ENCODE results near the gene OLFM2. TPM values are rescaled to one million over a fixed set of nuclear protein-coding genes. Genes with fewer than 3 reads are reported as not detected.

Gene OLFM2
- total and polyA plus RNA-seq, 9 of the 15 experiments (the other 6 are each of a cell fraction or from before 2014, with no cell fraction given) = 0.10 to 0.33 (median 0.23) TPM; not detected in 4

- TF ChIP-seq, protein P1, sequence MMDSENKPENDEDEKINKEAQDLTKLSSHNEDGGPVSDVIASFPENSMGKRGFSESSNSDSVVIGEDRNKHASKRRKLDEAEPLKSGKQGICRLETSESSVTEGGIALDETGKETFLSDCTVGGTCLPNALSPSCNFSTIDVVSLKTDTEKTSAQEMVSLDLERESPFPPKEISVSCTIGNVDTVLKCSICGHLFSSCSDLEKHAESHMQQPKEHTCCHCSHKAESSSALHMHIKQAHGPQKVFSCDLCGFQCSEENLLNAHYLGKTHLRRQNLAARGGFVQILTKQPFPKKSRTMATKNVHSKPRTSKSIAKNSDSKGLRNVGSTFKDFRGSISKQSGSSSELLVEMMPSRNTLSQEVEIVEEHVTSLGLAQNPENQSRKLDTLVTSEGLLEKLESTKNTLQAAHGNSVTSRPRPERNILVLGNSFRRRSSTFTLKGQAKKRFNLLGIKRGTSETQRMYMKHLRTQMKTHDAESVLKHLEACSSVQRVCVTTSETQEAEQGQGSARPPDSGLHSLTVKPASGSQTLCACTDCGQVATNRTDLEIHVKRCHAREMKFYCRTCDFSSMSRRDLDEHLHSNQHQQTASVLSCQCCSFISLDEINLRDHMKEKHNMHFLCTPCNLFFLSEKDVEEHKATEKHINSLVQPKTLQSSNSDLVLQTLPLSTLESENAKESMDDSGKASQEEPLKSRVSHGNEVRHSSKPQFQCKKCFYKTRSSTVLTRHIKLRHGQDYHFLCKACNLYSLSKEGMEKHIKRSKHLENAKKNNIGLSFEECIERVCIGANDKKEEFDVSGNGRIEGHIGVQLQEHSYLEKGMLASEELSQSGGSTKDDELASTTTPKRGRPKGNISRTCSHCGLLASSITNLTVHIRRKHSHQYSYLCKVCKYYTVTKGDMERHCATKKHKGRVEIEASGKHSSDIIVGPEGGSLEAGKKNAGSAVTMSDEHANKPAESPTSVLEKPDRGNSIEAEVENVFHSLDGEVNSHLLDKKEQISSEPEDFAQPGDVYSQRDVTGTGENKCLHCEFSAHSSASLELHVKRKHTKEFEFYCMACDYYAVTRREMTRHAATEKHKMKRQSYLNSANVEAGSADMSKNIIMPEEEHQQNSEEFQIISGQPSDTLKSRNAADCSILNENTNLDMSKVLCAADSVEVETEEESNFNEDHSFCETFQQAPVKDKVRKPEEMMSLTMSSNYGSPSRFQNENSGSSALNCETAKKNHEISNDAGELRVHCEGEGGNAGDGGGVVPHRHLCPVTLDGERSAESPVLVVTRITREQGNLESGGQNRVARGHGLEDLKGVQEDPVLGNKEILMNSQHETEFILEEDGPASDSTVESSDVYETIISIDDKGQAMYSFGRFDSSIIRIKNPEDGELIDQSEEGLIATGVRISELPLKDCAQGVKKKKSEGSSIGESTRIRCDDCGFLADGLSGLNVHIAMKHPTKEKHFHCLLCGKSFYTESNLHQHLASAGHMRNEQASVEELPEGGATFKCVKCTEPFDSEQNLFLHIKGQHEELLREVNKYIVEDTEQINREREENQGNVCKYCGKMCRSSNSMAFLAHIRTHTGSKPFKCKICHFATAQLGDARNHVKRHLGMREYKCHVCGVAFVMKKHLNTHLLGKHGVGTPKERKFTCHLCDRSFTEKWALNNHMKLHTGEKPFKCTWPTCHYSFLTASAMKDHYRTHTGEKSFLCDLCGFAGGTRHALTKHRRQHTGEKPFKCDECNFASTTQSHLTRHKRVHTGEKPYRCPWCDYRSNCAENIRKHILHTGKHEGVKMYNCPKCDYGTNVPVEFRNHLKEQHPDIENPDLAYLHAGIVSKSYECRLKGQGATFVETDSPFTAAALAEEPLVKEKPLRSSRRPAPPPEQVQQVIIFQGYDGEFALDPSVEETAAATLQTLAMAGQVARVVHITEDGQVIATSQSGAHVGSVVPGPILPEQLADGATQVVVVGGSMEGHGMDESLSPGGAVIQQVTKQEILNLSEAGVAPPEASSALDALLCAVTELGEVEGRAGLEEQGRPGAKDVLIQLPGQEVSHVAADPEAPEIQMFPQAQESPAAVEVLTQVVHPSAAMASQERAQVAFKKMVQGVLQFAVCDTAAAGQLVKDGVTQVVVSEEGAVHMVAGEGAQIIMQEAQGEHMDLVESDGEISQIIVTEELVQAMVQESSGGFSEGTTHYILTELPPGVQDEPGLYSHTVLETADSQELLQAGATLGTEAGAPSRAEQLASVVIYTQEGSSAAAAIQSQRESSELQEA (IDR thresholded peaks at IDR 0.05; ENCODE audit: low read depth) = no peak
- TF ChIP-seq FOXA1 (IDR thresholded peaks at IDR 0.05; ENCODE audit: borderline replicate concordance) (no peak), CHD4 (IDR thresholded peaks at IDR 0.05; ENCODE audit: insufficient read depth, insufficient replicate concordance, low read depth, low read length, poor library complexity, severe bottlenecking) (no peak), XRCC3 (IDR thresholded peaks at IDR 0.05) (no peak), SRSF9 (IDR thresholded peaks at IDR 0.05; ENCODE audit: borderline replicate concordance, low read depth, low read length) (no peak), RBM39 (optimal IDR thresholded peaks at IDR 0.05; ENCODE audit: low read depth, low read length) (no peak), CSDE1 (IDR thresholded peaks at IDR 0.05) (no peak), CREB1 (IDR thresholded peaks at IDR 0.05) (no peak), CREB1 (CRISPR knock-in tag; IDR thresholded peaks at IDR 0.05) (no peak), ELK1 (CRISPR knock-in tag; IDR thresholded peaks at IDR 0.05) (no peak), MXI1 (IDR thresholded peaks at IDR 0.05; ENCODE audit: low read depth, low read length) (no peak), CGGBP1 (CRISPR knock-in tag; IDR thresholded peaks at IDR 0.05) (no peak), ZNF316 (IDR thresholded peaks at IDR 0.05) (peak; percentile 65; the same call in 1 of the 2 replicates), NFE2 (IDR thresholded peaks at IDR 0.05; ENCODE audit: low read depth) (peak; percentile 77), CTCFL (IDR thresholded peaks at IDR 0.05; ENCODE audit: borderline replicate concordance, insufficient read depth, low read depth, low read length, poor library complexity, severe bottlenecking) (no peak), RBM25 (IDR thresholded peaks at IDR 0.05; ENCODE audit: low read depth, low read length, severe bottlenecking) (no peak)
Observed at GRCh38 chr19:9945319-9945966, 9.1 kb upstream of the OLFM2 start (continued).
